Astrocyte (in vitro differentiated cells and primary cell): Measurements from ENCODE around the gene GABRE. TPM values are rescaled to one million over a fixed set of nuclear protein-coding genes. Genes with fewer than 3 reads are reported as not detected.

ENCODE experiments used
- DNase-seq: peaks from one replicate; pipeline ENCODE4 v3.0.0-alpha.2; 2010; ENCODE audit warnings: low read depth
- FAIRE-seq: peaks from 2 replicates; lab custom pipeline; 2011; peaks lifted over from hg19 to GRCh38; lab: Jason Lieb, UNC
- H2AFZ ChIP-seq: 2 replicates; pipeline ENCODE4 v1.6.0; 2012; ENCODE audit warnings: low read depth, low read length, inconsistent platforms
- H3K27ac ChIP-seq: 2 replicates; pipeline ENCODE4 v1.5.1; 2011; ENCODE audit warnings: low read depth, low read length, inconsistent platforms
- H3K27me3 ChIP-seq: 2 replicates; pipeline ENCODE4 v1.6.0; 2011; ENCODE audit warnings: low read length, inconsistent platforms; ENCODE audit not compliant: insufficient read depth
- H3K36me3 ChIP-seq: 2 replicates; pipeline ENCODE4 v1.5.1; 2011; ENCODE audit warnings: low read length, inconsistent platforms; ENCODE audit not compliant: insufficient read depth
- H3K4me1 ChIP-seq: 2 replicates; pipeline ENCODE4 v1.5.1; 2011; ENCODE audit warnings: low read length, inconsistent platforms; ENCODE audit not compliant: insufficient read depth
- H3K4me2 ChIP-seq: 2 replicates; pipeline ENCODE4 v1.6.0; 2012; ENCODE audit warnings: low read length, inconsistent platforms
- H3K4me3 ChIP-seq: 2 replicates; pipeline ENCODE4 v1.5.1; 2011; ENCODE audit warnings: low read depth, mild to moderate bottlenecking, low read length, inconsistent platforms; ENCODE audit not compliant: insufficient read depth
- H3K79me2 ChIP-seq: 2 replicates; pipeline ENCODE4 v1.6.0; 2012; ENCODE audit warnings: mild to moderate bottlenecking, low read length, inconsistent platforms; ENCODE audit not compliant: insufficient read depth
- H3K9ac ChIP-seq: 2 replicates; pipeline ENCODE4 v1.6.0; 2012; ENCODE audit warnings: mild to moderate bottlenecking, low read length, inconsistent platforms
- H3K9me3 ChIP-seq: 2 replicates; pipeline ENCODE4 v1.5.1; 2012; ENCODE audit warnings: low read depth, mild to moderate bottlenecking, low read length, inconsistent platforms; ENCODE audit not compliant: insufficient read depth
- H4K20me1 ChIP-seq: 2 replicates; pipeline ENCODE4 v1.6.0; 2012; ENCODE audit warnings: low read length, inconsistent platforms; ENCODE audit not compliant: insufficient read depth
- H3K27ac Mint-ChIP-seq: one replicate; pipeline ENCODE4 v1.8.0; 2021; ENCODE audit warnings: mild to moderate bottlenecking, mixed read lengths; ENCODE audit not compliant: unreplicated experiment
- H3K27me3 Mint-ChIP-seq: one replicate; pipeline ENCODE4 v1.8.0; 2021; ENCODE audit warnings: low read depth, mixed read lengths; ENCODE audit not compliant: unreplicated experiment
- H3K36me3 Mint-ChIP-seq: one replicate; pipeline ENCODE4 v1.8.0; 2021; ENCODE audit warnings: low read depth, mixed read lengths; ENCODE audit not compliant: unreplicated experiment
- H3K4me1 Mint-ChIP-seq: one replicate; pipeline ENCODE4 v1.8.0; 2021; ENCODE audit warnings: low read depth, mixed read lengths; ENCODE audit not compliant: unreplicated experiment
- H3K4me3 Mint-ChIP-seq: one replicate; pipeline ENCODE4 v1.8.0; 2021; ENCODE audit warnings: mild to moderate bottlenecking, moderate library complexity, mixed read lengths; ENCODE audit not compliant: unreplicated experiment
- H3K9me3 Mint-ChIP-seq: one replicate; pipeline ENCODE4 v1.8.0; 2021; ENCODE audit warnings: mild to moderate bottlenecking, mixed read lengths; ENCODE audit not compliant: unreplicated experiment
- CTCF ChIP-seq: IDR thresholded peaks from 2 replicates; pipeline ENCODE4 v1.5.1; 2011; ENCODE audit warnings: low read depth, mild to moderate bottlenecking, inconsistent platforms, low read length, moderate library complexity; ENCODE audit not compliant: insufficient read depth
- EZH2 ChIP-seq: IDR thresholded peaks from 2 replicates; pipeline ENCODE4 v1.6.1; 2012; ENCODE audit warnings: mild to moderate bottlenecking, low read length, inconsistent platforms; ENCODE audit not compliant: insufficient read depth
- total RNA-seq: library from RNA; stranded (reverse); gene quantifications from 2 replicates; pipeline ENCODE4 v1.2.1, GENCODE V29; 2021

The GABRE gene
- total RNA-seq, 1 donor from 2014 or later: 1.8 TPM

DNA sequence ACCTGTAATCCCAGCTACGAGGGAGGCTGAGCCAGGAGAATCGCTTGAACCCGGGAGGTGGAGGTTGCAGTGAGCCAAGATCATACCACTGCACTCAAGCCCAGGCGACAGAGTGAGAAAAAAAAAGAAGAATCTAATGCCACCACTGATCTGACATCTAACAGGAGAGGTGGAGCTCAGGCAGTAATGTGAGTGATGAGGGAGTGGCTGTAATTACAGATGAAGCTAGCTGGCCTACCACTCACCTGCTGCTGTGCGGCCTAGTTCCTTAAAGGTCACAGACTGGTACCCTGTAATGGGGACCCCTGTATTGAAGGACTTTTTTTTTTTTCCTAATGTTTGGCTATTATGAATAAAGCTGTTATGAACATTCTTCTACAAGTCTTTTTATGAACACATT is 25.3 kb upstream of the GABRE start:
- H3K79me2 ChIP-seq: no peaks in the 10 kb centered on the region
- FAIRE-seq: no peak
- H4K20me1 ChIP-seq: no peaks in the 10 kb centered on the region
- TF ChIP-seq CTCF: no peak
- TF ChIP-seq EZH2: no peak
- H3K27me3 ChIP-seq: no peaks in the 10 kb centered on the region
- H3K4me1 ChIP-seq: no peaks in the 10 kb centered on the region
- Mint-ChIP-seq H3K4me1 (no peaks in the 10 kb centered on the region), H3K27me3 (no peaks in the 10 kb centered on the region), H3K36me3 (no peaks in the 10 kb centered on the region), H3K9me3 (no peaks in the 10 kb centered on the region), H3K27ac (no peak overlapping the region), H3K4me3 (no peak overlapping the region)
- no peak overlapping the region for H3K9ac ChIP-seq
- no peak overlapping the region for H3K4me3 ChIP-seq
- no peak for DNase-seq
- H2AFZ ChIP-seq: no peak overlapping the region
- H3K4me2 ChIP-seq: no peak overlapping the region
- no peaks in the 10 kb centered on the region for H3K9me3 ChIP-seq
- no peaks in the 10 kb centered on the region for H3K36me3 ChIP-seq
- no peak overlapping the region for H3K27ac ChIP-seq

DNA sequence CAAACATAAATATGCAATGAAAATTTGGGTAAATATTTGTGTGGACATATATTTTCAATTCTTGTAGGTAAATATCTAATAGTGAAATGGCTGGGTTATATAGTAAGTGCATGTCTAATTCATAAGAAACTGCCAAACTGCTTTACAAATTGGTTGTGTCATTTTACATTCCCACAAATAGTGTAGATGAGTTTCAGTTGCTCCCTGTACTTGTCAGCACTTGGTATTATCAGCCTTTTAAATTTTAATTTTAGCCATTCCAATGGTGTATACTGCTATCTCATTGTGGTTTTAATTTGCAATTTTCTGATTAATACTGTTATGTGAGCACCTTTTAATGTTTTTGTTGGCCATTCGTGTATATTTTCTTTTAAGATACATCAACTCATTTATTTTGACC is 23.1 kb upstream of the GABRE start:
- no peak overlapping the region for H3K27ac Mint-ChIP-seq
- Histone ChIP-seq H3K27ac (no peak overlapping the region), H3K27me3 (no peaks in the 10 kb centered on the region), H3K9ac (no peak overlapping the region), H3K79me2 (no peaks in the 10 kb centered on the region), H3K4me3 (no peak overlapping the region), H3K4me2 (no peak overlapping the region), H3K36me3 (no peaks in the 10 kb centered on the region), H3K9me3 (no peaks in the 10 kb centered on the region), H4K20me1 (no peaks in the 10 kb centered on the region), H3K4me1 (peaks cover 2% of the 10 kb centered on the region), H2AFZ (no peak overlapping the region)
- TF ChIP-seq CTCF (no peak), EZH2 (no peak)
- H3K9me3 Mint-ChIP-seq: no peaks in the 10 kb centered on the region
- no peak overlapping the region for H3K4me3 Mint-ChIP-seq
- H3K27me3 Mint-ChIP-seq: no peaks in the 10 kb centered on the region
- H3K36me3 Mint-ChIP-seq: no peaks in the 10 kb centered on the region
- no peaks in the 10 kb centered on the region for H3K4me1 Mint-ChIP-seq
- FAIRE-seq (no peak), DNase-seq (no peak)

GRCh38 chrX:151996347-151996746 is 21.9 kb upstream of the GABRE start:
- no peaks in the 10 kb centered on the region for H4K20me1 ChIP-seq
- FAIRE-seq: no peak
- no peak for TF ChIP-seq CTCF
- TF ChIP-seq EZH2: no peak
- no peaks in the 10 kb centered on the region for H3K36me3 Mint-ChIP-seq
- no peak overlapping the region for H3K9ac ChIP-seq
- no peak overlapping the region for H3K27ac Mint-ChIP-seq
- H3K4me3 Mint-ChIP-seq: no peak overlapping the region
- H3K4me1 ChIP-seq: peaks cover 2% of the 10 kb centered on the region
- no peaks in the 10 kb centered on the region for H3K27me3 ChIP-seq
- H2AFZ ChIP-seq: no peak overlapping the region
- H3K79me2 ChIP-seq: no peaks in the 10 kb centered on the region
- H3K4me1 Mint-ChIP-seq: no peaks in the 10 kb centered on the region
- H3K36me3 ChIP-seq: no peaks in the 10 kb centered on the region
- no peak for DNase-seq
- no peak overlapping the region for H3K4me2 ChIP-seq
- H3K9me3 ChIP-seq: no peaks in the 10 kb centered on the region
- no peak overlapping the region for H3K27ac ChIP-seq
- no peaks in the 10 kb centered on the region for H3K9me3 Mint-ChIP-seq
- H3K4me3 ChIP-seq: no peak overlapping the region
- H3K27me3 Mint-ChIP-seq: no peaks in the 10 kb centered on the region
